ENCODE results near the gene INSYN2B. TPM values are rescaled to one million over a fixed set of nuclear protein-coding genes. Genes with fewer than 3 reads are reported as not detected.

INSYN2B gene
- total RNA-seq, 2 experiments from 2014 or later = not detected

DNA sequence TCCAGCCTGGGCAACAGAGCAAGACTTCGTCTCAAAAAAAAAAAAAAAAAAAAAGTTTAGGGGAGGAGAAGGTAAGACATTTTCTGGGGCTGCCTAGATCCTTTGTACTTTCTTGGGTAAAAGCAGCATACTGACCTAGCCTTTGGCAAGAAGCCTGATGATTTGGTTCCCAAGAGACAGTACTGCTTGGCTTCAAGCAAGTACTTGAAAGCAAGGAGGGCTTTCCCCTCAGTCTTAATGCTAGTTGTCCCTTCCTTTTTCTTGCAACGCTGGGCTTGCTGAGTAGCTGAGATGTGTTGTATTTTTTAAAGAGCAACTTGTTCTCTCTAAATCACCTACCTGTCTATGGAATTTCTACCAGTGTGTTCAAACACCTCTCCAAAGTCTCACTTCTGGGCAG, 76.2 kb downstream of the INSYN2B start:
- intact Hi-C loops (cut with micrococcal nuclease) = no loop called here
- no peaks in the 10 kb centered on the region for H3K27me3 Mint-ChIP-seq
- H3K4me1 Mint-ChIP-seq (ENCODE audit: low read depth) = peaks cover 10% of the 10 kb centered on the region

DNA sequence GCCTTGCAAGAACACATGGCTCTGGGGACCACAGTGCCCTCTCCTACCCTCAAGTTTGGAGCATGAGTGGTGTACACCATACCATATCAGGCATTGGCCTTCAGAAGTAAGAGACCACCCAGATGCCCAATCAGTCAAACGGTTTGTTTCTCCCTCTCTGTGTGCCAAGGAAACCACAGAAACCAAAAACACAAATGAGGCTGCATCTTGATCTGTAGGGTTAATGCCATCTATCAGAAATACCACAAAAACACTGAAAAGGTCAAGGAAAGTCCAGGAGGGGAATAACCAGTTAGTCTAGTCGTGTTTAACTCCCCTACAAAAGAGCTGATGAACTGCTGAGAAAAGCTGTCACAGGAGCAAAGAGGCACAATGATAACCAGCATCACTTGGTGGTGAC, 78.4 kb downstream of the INSYN2B start:
- no peaks in the 10 kb centered on the region for H3K9me3 Mint-ChIP-seq
- POLR2A ChIA-PET = no interaction called here
- H3K4me3 Mint-ChIP-seq = no peak overlapping the region
- H3K27ac Mint-ChIP-seq = no peak overlapping the region
- intact Hi-C loops (cut with micrococcal nuclease) = no loop called here
- CTCF ChIA-PET = no interaction called here
- H3K4me1 Mint-ChIP-seq (ENCODE audit: low read depth) = peaks cover 10% of the 10 kb centered on the region
- H3K36me3 Mint-ChIP-seq = peaks cover 18% of the 10 kb centered on the region
- no peak for DNase-seq
- H3K27me3 Mint-ChIP-seq = no peaks in the 10 kb centered on the region

More for the DNA sequence above, 76.2 kb downstream of the INSYN2B start:
- Mint-ChIP-seq H3K4me3 (no peak overlapping the region), H3K9me3 (no peaks in the 10 kb centered on the region), H3K27ac (no peak overlapping the region), H3K36me3 (peaks cover 10% of the 10 kb centered on the region)
- CTCF ChIA-PET = interaction anchor here (0.9 kb wide), 2 partner anchors 9 to 12 kb away, joined by 3 read pairs; no protein-coding TSS in a partner anchor
- POLR2A ChIA-PET = no interaction called here
- DNase-seq = no peak

DNA sequence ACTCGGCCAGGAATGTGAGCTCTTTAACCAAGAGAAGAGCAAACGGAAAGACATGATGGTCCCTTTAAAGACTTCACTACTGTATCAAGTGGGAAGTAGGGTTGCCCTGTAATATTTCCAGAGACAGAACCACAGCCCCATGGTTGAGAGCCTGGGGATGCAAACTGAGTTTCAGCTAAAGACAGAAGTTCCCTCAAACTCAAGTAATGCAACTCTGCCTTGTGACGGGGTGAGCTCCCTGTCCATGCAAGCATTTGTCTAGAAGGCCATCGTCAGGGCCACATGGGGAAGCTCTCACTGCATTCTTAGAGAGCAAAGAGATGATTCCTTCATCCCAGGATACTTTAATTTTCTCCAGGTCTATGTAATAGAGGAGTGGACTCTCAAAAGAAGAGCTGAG, 82.8 kb downstream of the INSYN2B start:
- intact Hi-C loops (cut with micrococcal nuclease) = no loop called here
- H3K4me1 Mint-ChIP-seq (ENCODE audit: low read depth) = peaks cover 10% of the 10 kb centered on the region
- ChIA-PET POLR2A (no interaction called here), CTCF (no interaction called here)
- H3K9me3 Mint-ChIP-seq = no peaks in the 10 kb centered on the region
- no peak for DNase-seq
- no peak overlapping the region for H3K4me3 Mint-ChIP-seq
- no peak overlapping the region for H3K27ac Mint-ChIP-seq
- no peaks in the 10 kb centered on the region for H3K27me3 Mint-ChIP-seq
- H3K36me3 Mint-ChIP-seq = peaks cover 26% of the 10 kb centered on the region

DNA sequence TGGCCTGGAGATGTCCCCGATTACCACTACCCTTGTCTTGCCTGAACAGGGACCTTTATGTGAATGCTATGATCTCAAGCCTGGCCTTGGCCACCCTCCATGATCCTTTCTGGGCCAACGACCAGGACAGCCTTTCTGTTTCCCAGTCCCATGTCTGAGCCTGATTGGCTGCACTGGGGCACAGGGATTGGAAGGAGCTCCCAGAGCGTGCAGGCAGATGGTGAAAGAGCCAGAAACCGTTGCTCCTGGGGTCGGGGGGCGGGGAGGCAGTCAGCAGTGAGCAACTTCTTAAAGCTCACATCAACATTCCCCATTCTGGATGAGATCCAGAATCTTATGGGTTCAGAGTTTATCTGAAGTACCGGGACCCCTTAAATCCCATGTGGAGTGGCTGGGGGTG, 84.4 kb downstream of the INSYN2B start:
- POLR2A ChIA-PET = no interaction called here
- Mint-ChIP-seq H3K36me3 (peaks cover 20% of the 10 kb centered on the region), H3K4me3 (no peak overlapping the region), H3K27me3 (no peaks in the 10 kb centered on the region), H3K9me3 (no peaks in the 10 kb centered on the region), H3K27ac (no peak overlapping the region), H3K4me1 (ENCODE audit: low read depth) (peaks cover 2% of the 10 kb centered on the region)
- no peak for DNase-seq
- CTCF ChIA-PET = no interaction called here
- intact Hi-C loops (cut with micrococcal nuclease) = no loop called here

DNA sequence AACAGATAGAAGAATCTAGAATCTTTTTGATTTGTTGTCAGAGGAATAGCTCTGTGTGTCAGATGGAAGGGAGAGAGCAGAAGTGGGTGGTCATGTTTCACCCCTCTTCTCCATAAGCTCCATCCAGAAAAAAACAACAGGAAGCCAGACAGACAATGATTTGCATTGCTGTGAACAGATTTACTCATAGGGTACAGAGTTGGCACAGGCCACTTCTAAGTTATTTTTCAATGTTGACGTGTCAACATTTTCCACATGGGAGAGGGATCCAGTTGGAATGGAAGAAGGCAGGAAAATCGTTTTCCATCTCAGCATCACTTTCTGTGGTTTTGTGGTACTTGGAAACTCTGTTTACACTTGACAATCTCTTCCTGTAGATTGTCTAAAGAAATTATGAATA, 86.7 kb downstream of the INSYN2B start:
- intact Hi-C loops (cut with micrococcal nuclease) = no loop called here
- Mint-ChIP-seq H3K27me3 (no peaks in the 10 kb centered on the region), H3K36me3 (peaks cover 10% of the 10 kb centered on the region), H3K9me3 (no peaks in the 10 kb centered on the region), H3K4me3 (no peak overlapping the region), H3K27ac (no peak overlapping the region), H3K4me1 (ENCODE audit: low read depth) (peaks cover 2% of the 10 kb centered on the region)
- DNase-seq = no peak
- ChIA-PET CTCF (no interaction called here), POLR2A (no interaction called here)

DNA sequence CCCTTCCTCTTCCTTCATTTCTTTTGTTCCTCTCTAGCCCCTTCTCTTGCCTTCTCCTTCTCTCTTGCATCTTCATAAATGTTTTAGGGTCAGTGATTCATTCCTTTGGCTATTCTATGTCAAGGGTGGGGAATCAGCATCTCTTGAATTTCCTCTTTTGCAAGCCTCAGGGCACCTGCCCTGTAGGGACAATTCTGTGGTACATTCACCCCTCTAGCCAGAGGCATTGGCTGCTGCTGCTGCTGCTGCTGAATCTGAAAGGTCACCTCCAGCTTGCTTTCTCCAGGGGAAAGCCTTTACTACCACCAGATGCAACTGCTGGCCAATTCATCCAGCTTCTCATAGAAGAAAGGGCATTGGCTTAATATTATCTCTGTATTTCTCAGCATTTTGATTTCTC, 87.3 kb downstream of the INSYN2B start:
- Mint-ChIP-seq H3K27me3 (no peaks in the 10 kb centered on the region), H3K27ac (no peak overlapping the region), H3K9me3 (no peaks in the 10 kb centered on the region), H3K4me1 (ENCODE audit: low read depth) (peaks cover 2% of the 10 kb centered on the region), H3K4me3 (no peak overlapping the region), H3K36me3 (peaks cover 7% of the 10 kb centered on the region)
- POLR2A ChIA-PET = no interaction called here
- CTCF ChIA-PET = no interaction called here
- intact Hi-C loops (cut with micrococcal nuclease) = no loop called here
- no peak for DNase-seq

DNA sequence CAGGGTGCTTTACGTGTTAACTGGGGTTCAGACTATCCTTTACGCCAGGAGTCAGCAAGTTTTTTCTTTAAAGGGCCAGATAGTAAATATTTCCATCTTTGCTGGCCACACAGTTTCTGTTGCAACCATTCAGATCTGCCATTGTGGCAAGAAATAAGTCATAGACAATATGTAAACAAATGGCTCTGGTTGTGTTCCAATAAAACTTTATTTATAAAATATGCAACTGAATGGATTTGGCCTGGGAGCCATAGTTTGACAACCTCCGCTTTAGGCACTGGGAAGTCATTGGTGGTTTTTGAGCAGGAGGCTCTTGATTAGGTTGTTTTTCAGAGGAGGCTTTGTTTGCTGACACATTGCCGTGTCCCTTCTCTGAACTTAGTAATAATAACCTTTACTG, 90.7 kb downstream of the INSYN2B start:
- Mint-ChIP-seq H3K27ac (no peak overlapping the region), H3K27me3 (no peaks in the 10 kb centered on the region), H3K4me3 (no peak overlapping the region), H3K9me3 (no peaks in the 10 kb centered on the region), H3K36me3 (peaks cover 2% of the 10 kb centered on the region), H3K4me1 (ENCODE audit: low read depth) (no peaks in the 10 kb centered on the region)
- no peak for DNase-seq
- POLR2A ChIA-PET = no interaction called here
- intact Hi-C loops (cut with micrococcal nuclease) = no loop called here
- CTCF ChIA-PET = no interaction called here

DNA sequence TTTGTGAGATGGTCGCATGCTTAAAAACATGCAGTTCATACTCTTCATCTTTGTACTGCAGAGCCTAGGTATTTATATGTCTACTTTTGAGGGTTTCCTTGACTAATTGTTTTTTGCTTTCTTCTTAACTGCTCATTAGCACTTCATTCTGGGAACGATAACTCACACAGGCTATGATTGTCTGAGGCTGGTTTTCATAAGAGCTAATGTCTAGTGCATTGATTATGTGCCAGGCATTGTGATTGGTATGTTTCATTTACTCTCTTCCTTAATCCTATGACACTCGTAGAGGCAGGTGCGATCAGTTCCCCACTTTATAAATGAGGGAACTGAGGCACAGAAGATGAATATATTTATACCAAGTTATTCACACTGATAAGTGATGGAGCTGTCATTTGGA, 93.6 kb downstream of the INSYN2B start:
- H3K27me3 Mint-ChIP-seq = no peaks in the 10 kb centered on the region
- ChIA-PET CTCF (no interaction called here), POLR2A (no interaction called here)
- H3K4me1 Mint-ChIP-seq (ENCODE audit: low read depth) = no peaks in the 10 kb centered on the region
- no peak for DNase-seq
- intact Hi-C loops (cut with micrococcal nuclease) = no loop called here
- H3K4me3 Mint-ChIP-seq = no peak overlapping the region
- no peaks in the 10 kb centered on the region for H3K9me3 Mint-ChIP-seq
- no peak overlapping the region for H3K27ac Mint-ChIP-seq
- H3K36me3 Mint-ChIP-seq = peaks cover 9% of the 10 kb centered on the region

DNA sequence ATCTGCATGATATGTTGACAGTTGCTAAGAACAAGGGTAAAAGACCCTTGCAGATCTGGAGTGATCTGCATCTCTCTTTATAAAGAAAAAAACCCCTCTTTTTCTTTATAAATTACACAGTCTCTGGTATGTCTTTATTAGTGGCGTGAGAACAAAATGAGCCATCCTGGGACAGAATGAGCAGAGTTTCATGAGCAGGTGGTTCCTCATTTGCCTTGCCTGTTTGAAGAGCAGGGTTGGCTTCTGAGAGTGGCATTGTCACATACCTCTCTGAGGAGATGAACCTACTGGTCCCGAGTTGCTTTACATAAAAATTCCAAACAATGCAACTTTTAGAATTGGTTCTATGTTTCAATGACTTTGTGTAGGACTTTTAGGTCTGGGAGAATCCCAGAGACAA, 94.3 kb downstream of the INSYN2B start:
- H3K27ac Mint-ChIP-seq = no peak overlapping the region
- DNase-seq = no peak
- H3K27me3 Mint-ChIP-seq = no peaks in the 10 kb centered on the region
- H3K9me3 Mint-ChIP-seq = no peaks in the 10 kb centered on the region
- H3K36me3 Mint-ChIP-seq = peaks cover 9% of the 10 kb centered on the region
- ChIA-PET POLR2A (no interaction called here), CTCF (no interaction called here)
- H3K4me3 Mint-ChIP-seq = no peak overlapping the region
- intact Hi-C loops (cut with micrococcal nuclease) = no loop called here
- no peaks in the 10 kb centered on the region for H3K4me1 Mint-ChIP-seq (ENCODE audit: low read depth)

DNA sequence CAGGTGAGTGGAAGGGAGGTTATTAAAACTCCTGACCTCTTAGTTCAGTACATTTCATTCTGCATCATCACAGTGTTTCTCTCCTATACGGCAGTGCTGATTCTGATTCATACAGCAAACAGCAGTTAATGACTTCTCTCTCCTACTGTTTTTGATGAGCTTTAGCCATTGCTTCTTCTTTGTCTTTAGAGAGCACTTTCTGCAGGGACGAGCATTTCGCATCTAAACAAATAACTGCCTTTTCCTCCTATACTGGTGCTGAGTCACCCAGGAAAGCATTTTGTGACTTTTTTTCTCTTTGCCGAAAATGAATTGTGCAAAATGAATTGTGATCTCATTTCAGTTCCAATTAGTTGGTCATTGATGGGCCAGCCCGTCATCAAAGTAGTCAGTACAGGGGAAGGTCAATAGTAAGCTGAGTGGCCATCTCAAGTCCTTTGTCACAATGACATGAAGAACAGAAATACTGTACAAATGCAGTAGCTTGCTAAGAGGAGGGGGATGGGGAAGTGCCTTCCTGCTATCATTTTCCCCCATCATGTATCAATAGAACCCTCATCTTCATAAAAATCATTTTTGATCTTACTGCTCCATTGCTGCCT, 98.5 kb downstream of the INSYN2B start:
- H3K4me1 Mint-ChIP-seq (ENCODE audit: low read depth) = no peaks in the 10 kb centered on the region
- no peak overlapping the region for H3K4me3 Mint-ChIP-seq
- no peak overlapping the region for H3K27ac Mint-ChIP-seq
- ChIA-PET CTCF (interaction anchor here (0.7 kb wide), 1 partner anchor 30 kb away, joined by 3 read pairs; no protein-coding TSS in a partner anchor), POLR2A (no interaction called here)
- no peaks in the 10 kb centered on the region for H3K9me3 Mint-ChIP-seq
- intact Hi-C loops (cut with micrococcal nuclease) = no loop called here
- H3K27me3 Mint-ChIP-seq = no peaks in the 10 kb centered on the region
- no peak for DNase-seq
- peaks cover 21% of the 10 kb centered on the region for H3K36me3 Mint-ChIP-seq

DNA sequence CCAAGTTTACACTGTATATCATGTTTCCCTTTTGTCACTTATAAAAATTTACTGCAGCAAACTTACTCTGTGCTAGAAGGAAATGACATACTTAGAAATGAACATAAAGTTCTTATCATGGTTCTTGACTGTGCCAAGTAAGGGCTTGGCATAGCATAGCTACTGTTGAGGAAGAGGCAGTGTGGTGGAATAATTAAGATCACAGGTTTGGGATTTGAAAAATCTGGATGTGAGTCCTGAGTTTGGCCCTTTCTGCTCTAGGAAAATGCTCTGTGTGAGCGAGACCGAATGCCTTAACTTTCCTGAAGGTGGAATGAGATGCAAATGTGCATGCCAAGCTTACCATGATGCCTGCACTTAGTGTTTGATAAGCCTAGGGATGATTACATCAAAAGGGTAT, 99.5 kb downstream of the INSYN2B start:
- no peak overlapping the region for H3K27ac Mint-ChIP-seq
- H3K9me3 Mint-ChIP-seq = no peaks in the 10 kb centered on the region
- intact Hi-C loops (cut with micrococcal nuclease) = no loop called here
- CTCF ChIA-PET = no interaction called here
- POLR2A ChIA-PET = no interaction called here
- no peaks in the 10 kb centered on the region for H3K27me3 Mint-ChIP-seq
- no peak overlapping the region for H3K4me3 Mint-ChIP-seq
- no peak for DNase-seq
- H3K36me3 Mint-ChIP-seq = peaks cover 22% of the 10 kb centered on the region
- H3K4me1 Mint-ChIP-seq (ENCODE audit: low read depth) = peaks cover 8% of the 10 kb centered on the region

DNA sequence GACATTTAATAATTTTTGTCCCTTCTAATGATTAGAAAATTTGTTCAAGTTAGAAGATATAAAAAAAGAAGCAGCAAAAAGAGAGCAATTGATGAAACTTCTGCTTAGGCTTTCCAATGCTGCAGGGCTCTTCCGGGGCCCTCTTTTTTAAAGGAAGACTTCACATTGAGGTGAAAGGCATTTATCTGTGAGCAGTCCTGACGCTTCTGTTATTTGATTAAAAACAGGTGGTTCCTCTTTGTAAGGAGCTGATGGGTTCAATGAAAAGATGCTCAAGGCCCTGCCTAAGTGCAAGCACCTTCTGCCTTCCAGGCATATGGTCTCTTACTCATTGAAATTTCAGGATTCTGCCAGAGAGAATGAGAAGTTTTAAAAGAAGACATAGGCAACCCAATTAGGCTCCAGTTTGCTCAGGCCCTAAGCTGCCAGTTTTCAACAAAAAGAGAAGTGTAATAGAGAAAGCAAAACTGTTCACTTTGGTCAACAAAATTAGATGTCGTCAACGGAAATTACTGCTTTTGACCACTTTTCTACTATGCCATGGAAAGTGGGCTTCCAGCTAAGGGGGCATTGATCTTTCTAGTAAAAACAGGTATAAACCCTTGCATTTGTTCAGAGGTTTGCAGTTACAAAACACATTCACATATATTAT, 100.2 kb downstream of the INSYN2B start:
- Mint-ChIP-seq H3K36me3 (peaks cover 22% of the 10 kb centered on the region), H3K4me3 (no peak overlapping the region), H3K9me3 (no peaks in the 10 kb centered on the region), H3K27ac (no peak overlapping the region), H3K4me1 (ENCODE audit: low read depth) (peaks cover 8% of the 10 kb centered on the region), H3K27me3 (no peaks in the 10 kb centered on the region)
- CTCF ChIA-PET = no interaction called here
- DNase-seq = no peak
- POLR2A ChIA-PET = no interaction called here
- intact Hi-C loops (cut with micrococcal nuclease) = no loop called here

DNA sequence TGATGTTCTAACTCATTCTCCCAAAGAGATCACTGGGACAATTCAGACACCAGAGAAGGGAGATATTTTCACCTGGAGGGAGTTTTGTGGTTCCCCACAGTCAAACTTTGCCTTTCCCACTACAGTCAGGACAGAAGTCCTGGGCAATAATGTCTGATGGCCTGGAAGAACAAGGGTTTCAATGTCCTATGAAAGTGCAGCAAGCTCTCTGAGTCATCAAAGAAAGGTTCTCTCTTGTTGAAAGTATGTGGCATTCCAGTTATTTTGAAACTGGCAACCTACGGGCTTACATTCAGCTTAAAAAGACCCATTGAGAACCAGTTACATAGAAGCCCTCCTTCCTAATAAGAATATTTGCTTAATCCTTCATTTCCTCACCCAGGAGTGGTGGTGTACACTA, 103.9 kb downstream of the INSYN2B start:
- Mint-ChIP-seq H3K36me3 (peaks cover 20% of the 10 kb centered on the region), H3K27me3 (no peaks in the 10 kb centered on the region), H3K27ac (no peak overlapping the region), H3K4me1 (ENCODE audit: low read depth) (peaks cover 8% of the 10 kb centered on the region), H3K4me3 (no peak overlapping the region), H3K9me3 (no peaks in the 10 kb centered on the region)
- ChIA-PET CTCF (no interaction called here), POLR2A (no interaction called here)
- intact Hi-C loops (cut with micrococcal nuclease) = no loop called here
- no peak for DNase-seq

Data from activated CD4-positive, alpha-beta memory T cell treated with anti-CD3 and anti-CD28 coated beads for 36 hours (primary cell).